HTERT RPE-1 (cell line): Measurements from ENCODE around the gene PTPN3.

Experiments used
- in situ Hi-C: fragments of 300-500 bp; cut with MboI; formaldehyde crosslinking; loops from 4 replicates; pipeline ENCODE4 v1.14.3; 2020; ENCODE audit warnings: low sequenced_read_pairs

Gene PTPN3

GRCh38 chr9:109478051-109478563 is 20.0 kb downstream of the PTPN3 start:
- in situ Hi-C loops = no loop called here

GRCh38 chr9:109477258-109478050 is 20.7 kb downstream of the PTPN3 start:
- in situ Hi-C loops = no loop called here

GRCh38 chr9:109476642-109477257 is 21.4 kb downstream of the PTPN3 start:
- in situ Hi-C loops = no loop called here

- in situ Hi-C loops = no loop called here
Observed at GRCh38 chr9:109475526-109475925, 22.6 kb downstream of the PTPN3 start.

- in situ Hi-C loops = no loop called here
Observed at GRCh38 chr9:109474944-109475343, 23.2 kb downstream of the PTPN3 start.

- in situ Hi-C loops = no loop called here
Observed at GRCh38 chr9:109474170-109474569, 23.9 kb downstream of the PTPN3 start.

- in situ Hi-C loops = no loop called here
Observed at GRCh38 chr9:109473329-109473728, 24.8 kb downstream of the PTPN3 start.

- in situ Hi-C loops = no loop called here
Observed at GRCh38 chr9:109471475-109472393, 26.4 kb downstream of the PTPN3 start.

GRCh38 chr9:109469646-109470358 is 28.3 kb downstream of the PTPN3 start:
- in situ Hi-C loops = no loop called here

- in situ Hi-C loops = no loop called here
Observed at GRCh38 chr9:109468927-109469326, 29.2 kb downstream of the PTPN3 start.

GRCh38 chr9:109467936-109468335 is 30.2 kb downstream of the PTPN3 start:
- in situ Hi-C loops = no loop called here

- in situ Hi-C loops = no loop called here
Observed at GRCh38 chr9:109466623-109467590, 31.2 kb downstream of the PTPN3 start.

- in situ Hi-C loops = no loop called here
Observed at GRCh38 chr9:109463924-109464625, 34.0 kb downstream of the PTPN3 start.

GRCh38 chr9:109460576-109460975 is 37.5 kb downstream of the PTPN3 start:
- in situ Hi-C loops = no loop called here

GRCh38 chr9:109459423-109459822 is 38.7 kb downstream of the PTPN3 start:
- in situ Hi-C loops = no loop called here

GRCh38 chr9:109458453-109459211 is 39.5 kb downstream of the PTPN3 start:
- in situ Hi-C loops = no loop called here

GRCh38 chr9:109456811-109457210 is 41.3 kb downstream of the PTPN3 start:
- in situ Hi-C loops = no loop called here

GRCh38 chr9:109455861-109456260 is 42.2 kb downstream of the PTPN3 start:
- in situ Hi-C loops = no loop called here
